Mammary epithelial cell (primary cell): ENCODE measurements around the gene RPUSD1.

ENCODE experiments used
- CTCF ChIP-seq, 2 donors: IDR thresholded peaks in 1 of 2; conservative IDR thresholded peaks in 1 of 2; 2 replicates each; pipeline ENCODE4 v1.5.1; 2011 to 2012; ENCODE audit warnings: inconsistent platforms in 2 of 2, low read length in 2 of 2, mild to moderate bottlenecking in 2 of 2, control low read depth in 1 of 2, low read depth in 1 of 2; ENCODE audit not compliant: insufficient read depth in 1 of 2; ENCODE audit errors: extremely low read depth in 1 of 2
- EZH2 ChIP-seq: IDR thresholded peaks from 2 replicates; pipeline ENCODE4 v1.6.1; 2012; ENCODE audit warnings: low read length, inconsistent platforms, borderline replicate concordance

- TF ChIP-seq CTCF (conservative IDR thresholded peaks at IDR 0.05 in 1 of 2, IDR thresholded peaks at IDR 0.05 in 1 of 2; ENCODE audit: extremely low read depth in 1 of 2, insufficient read depth in 1 of 2, low read depth in 1 of 2, low read length in 2 of 2) (no peak), EZH2 (no peak)
Measured at GRCh38 chr16:827513-827912, 39.3 kb upstream of the RPUSD1 start.
